Measurements from ENCODE around the gene UTP25.
"Not testable (repeated sequence)": the region's sequence is repeated elsewhere in the genome, so short reads cannot be mapped to it uniquely, and the experiment has no call there.

The UTP25 gene

GRCh38 chr1:209900734-209901133 is 73.0 kb downstream of the UTP25 start:
- no peak for DNase-seq

- no peak for DNase-seq
Measured at GRCh38 chr1:209901211-209901610, 73.4 kb downstream of the UTP25 start.

- DNase-seq = not testable (repeated sequence)
Measured at GRCh38 chr1:209904774-209905173, 77.0 kb downstream of the UTP25 start.
